GM18511 (cell line): ENCODE data around the gene SAP30.

Source experiments
- ATAC-seq: cut with Tn5 transposase; IDR thresholded peaks from one replicate; pipeline ENCODE4 v1.9.1; 2021; ENCODE audit warnings: mild to moderate bottlenecking, moderate library complexity; ENCODE audit not compliant: unreplicated experiment

The SAP30 gene, protein sequence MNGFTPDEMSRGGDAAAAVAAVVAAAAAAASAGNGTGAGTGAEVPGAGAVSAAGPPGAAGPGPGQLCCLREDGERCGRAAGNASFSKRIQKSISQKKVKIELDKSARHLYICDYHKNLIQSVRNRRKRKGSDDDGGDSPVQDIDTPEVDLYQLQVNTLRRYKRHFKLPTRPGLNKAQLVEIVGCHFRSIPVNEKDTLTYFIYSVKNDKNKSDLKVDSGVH

DNA sequence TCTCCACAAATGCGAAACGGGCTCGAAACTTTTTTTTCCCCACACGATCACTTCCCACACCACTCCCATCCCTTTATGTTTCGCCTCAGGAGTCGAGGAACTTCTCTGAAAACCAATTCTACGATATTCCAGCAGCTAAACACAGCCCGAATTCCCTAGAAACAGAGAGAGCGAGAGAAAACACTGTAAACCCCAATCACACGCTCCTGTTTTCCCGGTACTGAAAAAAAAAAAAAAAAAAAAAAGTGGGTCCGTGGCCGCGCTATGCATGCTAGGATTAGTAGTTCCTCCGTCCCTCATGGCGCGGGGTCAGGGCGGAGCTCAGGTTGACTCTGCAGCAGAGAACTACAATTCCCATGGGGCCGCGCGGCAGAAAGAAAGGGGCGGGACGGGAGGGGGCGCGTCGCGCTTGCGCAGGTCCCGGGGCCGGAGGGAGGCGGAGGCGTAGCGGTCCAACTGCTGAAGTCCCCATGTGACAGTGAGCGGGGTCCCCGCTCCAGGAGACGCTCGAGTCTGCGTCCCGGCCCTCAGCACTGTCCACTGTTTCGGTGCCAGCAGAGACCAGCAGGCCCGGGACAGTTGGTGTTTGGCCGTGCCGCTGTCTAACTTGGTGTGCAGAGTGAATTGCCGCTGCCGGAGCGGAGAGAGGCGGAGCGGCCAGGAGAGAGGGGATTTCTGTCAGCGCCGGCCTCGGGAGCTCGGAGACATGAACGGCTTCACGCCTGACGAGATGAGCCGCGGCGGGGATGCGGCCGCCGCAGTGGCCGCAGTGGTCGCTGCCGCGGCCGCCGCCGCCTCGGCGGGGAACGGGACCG, at the start of gene SAP30:
SAP30 (plus strand) TSS at position 478 of the 815 bp plus-strand sequence; CDS start at position 707, 229 bp downstream.
- ATAC-seq: peak; percentile 70

DNA sequence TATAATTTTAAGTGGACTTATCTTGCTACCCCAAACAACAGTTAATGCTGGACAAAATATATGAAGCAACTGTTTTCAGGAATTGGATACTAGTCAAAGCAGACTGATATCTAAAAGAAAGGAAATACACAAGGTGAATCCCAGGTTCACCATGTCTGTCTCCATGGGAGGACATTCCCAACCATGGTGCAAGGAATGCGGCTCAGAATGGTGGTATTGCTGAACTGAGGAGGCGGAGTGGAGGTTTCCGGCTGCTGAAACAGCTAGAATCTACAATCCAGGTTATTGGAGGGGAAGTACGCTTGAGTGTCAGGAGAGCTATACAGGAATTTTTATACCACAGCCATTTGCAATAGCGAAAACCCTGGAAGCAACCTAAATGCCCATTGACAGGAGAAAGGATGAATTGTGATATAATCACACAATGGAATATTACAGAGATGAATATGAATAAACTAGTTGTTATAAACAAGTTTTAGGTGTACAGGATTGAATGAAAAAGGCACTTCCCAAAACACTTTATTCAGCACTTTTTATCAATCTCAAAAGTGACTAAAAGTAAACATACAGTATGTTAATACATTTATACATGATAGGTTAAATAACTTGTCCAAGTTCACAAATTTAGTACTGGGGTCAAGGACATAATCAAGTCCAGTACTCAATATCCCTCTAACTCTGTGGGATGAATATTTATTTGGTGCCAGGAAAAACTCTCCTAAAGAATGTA, 45.6 kb upstream of the SAP30 start:
- ATAC-seq: no peak

DNA sequence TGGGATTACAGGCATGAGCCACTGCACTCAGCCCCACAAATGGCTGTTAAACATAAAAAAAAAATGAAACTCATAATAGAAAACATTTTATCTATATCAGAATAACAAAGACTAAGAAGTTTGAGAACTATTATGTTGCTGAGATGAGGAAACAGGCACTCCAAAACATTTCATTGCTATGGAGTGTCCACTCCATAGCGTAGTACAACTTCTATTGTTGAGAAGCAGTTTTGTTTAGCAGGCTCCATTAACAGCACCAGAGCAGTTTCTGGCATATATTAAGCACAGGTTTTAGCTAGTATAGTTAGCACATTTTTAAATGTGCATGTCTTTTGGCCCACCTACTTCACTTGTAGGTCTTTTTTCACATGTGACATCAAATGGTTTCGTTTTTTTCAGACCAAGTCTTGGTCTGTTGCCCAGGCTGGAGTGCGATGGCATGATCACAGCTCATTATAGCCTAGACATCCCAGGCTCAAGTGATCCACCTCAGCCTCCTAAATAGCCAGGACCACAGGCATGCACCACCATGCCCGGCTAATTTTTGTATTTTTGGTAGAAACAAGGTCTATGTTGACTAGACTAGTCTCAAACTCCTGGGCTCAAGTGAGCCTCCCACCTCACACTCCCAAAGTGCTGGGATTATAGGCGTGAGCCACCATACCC, 42.4 kb upstream of the SAP30 start:
- ATAC-seq: no peak

DNA sequence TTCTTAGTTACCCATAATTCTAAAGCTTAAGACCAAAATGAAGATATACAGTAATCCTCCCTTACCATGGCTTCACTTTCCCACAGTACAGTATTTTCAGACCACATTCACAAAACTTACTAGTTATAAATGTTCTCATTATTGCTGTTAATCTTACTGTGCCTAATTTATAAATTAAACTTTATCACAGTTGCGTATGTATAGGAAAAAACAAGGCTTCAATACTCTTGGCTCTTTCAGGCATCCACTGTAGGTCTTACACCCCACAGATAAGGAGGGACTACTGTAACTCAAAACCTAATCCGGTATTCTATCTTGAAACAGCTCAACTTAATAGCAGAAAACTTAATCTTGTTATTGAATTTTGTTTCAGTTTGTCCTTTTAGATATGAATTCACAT, 40.2 kb upstream of the SAP30 start:
- no peak for ATAC-seq

DNA sequence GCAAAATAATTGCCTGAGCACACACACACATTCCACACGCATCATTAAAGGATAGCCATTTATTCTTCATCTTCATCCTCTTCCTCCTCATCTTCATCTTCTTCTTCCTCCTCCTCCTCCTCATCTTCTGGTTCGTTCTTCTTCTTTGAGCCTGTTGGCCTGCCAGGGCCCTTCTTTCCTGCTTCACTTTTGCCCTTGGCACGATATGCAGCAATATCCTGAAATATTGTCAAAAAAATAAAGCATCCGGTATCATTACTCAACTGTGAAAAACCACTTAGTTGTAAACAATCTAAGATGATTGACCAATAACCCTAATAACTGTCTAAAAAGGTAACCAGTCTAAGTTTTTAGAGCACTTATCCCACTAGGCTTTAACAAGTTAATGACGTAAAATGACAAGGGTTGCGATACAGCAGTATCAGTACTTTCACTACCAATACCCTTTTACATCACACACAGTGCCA, 38.7 kb upstream of the SAP30 start:
- ATAC-seq: no peak

DNA sequence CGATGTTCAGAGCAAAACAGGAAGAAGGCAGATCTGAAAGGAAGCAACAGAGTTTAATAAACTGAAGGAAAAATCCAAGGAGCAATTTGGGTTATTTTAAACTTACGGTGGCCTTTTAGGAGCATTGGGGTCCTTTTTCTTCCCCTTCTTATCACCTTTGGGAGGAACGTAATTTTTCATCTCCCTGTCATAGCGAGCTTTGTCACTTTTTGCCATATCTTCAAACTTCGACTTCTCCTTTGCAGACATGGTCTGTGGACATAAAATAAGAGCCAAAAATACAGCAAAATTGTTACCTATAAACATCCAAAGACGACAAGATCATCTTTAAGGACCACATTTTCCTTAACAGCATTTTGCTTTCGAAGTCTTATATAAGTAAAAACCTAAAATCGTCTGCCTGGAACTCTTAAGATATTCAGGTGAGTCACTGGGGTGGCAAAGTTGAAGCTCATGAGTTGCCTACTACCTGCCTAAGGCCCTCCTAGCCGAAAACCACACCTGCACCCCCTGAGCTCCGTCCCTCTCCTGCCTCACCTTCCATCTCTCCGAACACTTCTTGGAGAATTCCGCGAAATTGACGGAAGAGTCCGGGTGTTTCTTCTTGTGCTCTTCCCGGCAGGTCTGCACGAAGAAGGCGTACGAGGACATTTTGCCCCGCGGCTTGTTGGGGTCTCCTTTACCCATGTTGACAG, 37.6 kb upstream of the SAP30 start:
- no peak for ATAC-seq

DNA sequence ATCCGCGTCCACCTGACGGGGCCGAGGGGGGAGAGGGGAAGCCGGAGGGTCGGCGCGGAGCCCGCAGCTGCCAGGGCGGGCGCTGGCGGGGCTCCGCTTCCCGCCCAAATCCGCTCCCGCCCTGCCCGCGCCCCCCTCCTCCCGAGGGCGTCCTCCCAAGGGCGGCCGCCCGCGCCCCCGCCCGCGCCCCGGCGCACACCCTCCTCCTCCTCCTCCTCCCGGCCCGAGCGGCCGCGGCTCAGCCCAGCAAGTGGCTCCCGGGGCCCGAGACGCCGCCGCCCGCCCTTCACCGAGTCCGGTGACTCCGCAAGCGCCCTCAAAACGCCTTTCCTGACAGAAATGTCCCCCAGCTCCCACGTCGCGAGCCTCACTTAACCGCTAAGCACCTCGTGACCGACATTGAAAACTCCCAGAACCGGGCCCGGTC, 37.1 kb upstream of the SAP30 start:
- peak; percentile 6 for ATAC-seq

DNA sequence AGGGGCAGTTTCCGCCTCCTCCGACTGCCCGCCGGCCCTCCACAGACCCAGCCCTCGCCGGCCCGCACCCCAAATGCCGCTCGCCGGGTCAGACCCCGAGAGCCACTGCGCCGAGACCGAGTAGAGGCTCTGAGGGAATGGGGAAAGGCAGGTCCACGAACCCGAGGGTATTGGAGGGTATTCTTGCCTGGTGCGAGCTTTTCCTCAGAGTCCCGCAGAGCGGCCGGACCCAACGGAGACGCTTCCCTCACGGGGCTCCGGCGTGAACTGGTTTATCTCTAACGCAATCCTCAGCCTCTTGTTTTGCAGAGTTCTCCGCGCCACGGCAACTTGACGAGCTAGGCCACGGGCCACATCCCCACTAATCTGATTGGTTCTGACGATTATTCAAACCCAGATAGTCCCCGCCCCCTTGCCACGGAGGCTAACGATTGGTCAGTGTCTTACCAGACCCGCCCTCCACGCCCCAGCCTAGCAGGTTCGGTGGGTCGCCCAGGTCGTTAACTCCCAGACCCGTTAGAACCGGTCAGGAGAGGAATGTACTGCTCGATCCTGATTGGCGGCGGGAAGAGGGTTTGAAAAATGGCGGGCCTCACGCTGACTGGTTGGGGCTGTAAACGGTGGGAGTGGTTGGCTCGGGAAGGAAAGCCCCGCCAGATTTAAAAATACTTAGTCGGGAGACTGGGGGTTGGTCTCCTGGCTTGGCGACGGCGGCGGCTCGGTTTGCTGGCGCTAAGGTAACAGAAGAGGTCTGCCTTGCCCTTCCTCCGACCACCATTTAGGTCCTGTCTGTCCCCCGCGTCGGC, 36.5 kb upstream of the SAP30 start, which contains the start of gene HMGB2:
HMGB2 (minus strand) TSS at position 274 of the 806 bp plus-strand sequence. CDS start 709 bp downstream, outside the sequence.
- ATAC-seq: peak; percentile 92

DNA sequence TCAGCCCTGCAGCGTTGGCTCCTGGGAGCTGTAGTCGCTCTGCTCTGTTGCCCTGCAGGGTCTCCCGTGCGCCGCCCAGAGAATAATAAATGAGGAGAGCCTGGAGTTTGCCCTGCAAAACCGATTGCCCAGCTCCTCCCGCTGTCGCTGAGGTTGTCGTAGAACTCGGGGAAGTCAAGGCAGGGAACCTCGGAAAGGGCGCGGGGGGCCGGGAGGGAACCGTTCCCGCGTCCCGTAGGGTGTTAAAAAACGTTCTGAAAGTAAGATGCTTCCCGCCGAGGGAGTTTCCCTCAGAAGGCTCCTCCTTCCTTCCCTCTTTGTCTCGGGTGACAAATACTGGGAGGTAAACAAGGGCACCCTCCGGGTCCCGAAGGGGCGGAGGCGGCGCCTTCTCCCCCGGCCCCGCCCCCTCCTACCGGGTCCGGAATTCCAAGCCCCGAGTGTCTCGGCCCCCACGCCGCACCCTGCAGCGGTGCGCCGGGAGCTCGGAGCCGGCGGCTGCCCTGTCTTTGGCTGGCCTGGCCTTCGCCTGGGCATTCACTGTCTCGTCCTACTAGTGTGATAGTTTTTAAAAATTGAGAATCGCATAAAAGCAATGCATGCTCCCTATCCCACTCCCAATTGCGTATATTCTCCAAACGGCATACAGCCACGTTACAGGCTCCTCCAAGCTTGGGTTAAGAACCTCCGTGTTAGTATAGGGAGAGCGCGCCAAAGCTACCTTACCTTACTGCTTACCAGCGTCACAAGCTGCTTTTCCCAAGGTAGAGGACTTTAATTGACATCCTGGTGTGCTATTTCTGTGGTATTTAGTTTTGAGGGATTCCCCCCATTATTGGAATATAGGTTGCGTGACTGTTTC, 35.6 kb upstream of the SAP30 start:
- peak; percentile 42 for ATAC-seq

DNA sequence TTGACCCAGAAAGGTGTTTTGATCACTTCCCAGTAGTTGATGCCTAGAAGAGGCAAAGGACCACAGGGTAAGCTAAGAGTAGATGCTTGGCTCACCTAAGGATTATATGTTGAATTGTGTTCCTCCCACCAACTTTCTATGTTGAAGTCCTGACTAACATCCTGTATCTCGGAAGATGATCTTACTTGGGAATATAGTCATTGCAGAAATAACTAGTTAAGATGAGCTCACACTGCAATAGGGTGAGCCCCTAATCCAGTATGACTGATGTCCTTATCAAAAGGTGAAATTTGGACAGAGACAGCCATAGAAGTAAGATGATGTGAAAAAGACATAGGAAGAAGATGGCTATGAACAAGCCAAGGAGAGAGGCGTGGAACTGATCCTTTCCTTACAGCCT, 33.3 kb upstream of the SAP30 start:
- ATAC-seq: no peak

DNA sequence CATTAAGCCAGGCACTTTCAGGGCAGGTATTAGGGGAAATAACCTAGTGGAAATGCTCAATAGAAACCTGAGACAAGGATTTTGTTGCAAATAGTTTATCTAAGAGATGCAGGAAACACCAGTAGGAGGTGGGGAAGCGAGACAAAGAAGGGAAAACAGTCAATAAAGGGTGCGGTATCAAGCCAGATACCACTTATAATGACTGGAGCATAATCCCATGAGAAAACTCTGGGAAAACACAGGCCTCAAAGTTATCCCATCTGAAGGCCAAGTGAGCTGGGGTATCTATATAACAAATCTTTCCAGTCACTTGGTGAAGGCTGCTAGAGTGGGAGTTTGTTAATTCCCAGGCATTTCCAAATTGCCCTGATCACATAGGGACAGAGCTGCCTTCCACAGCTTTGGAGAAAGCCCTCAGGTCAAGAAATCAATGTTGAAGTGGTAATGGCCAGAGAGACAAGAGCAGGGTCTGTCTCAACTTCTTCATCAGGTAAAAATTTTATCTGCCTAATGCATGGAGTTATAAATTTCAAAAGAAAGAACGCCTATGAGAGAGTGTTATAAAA, 26.8 kb upstream of the SAP30 start:
- ATAC-seq: no peak

DNA sequence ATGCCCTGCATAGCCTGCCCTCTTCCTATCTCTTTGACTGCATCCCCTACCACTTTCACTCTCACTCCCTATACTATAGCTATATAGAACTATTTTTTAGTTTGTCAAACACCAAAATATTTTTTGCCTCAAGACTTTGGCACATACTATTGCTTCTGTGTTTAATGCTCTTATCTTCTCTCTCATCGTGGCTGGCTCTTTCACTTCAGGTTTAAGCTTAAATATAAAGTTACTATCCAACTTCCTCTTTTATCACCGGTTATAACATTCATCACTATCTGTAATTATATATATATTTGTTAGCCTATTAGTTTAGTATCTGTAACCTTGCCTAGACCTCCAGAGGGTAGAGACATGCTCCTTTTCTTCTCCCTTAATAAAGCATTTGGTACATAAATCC, 25.1 kb upstream of the SAP30 start:
- ATAC-seq: no peak

DNA sequence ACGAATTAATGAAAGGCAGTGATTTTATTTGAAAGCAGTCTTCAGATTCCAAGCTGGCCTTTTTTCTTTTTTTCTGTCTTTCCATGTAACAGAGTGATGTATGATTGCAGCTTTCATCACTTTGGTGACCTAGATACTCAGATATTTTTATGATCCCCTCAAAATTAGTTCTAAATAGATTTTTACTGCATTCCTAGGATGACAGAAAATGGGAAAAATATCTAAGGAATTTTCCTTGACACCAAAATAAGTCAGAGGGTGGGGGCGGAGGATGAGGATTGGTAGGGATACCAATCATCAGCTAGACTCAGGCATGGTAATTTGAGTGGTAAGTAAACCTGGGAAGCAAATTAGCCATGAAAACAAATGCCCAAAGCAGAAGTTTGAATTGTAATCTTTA, 24.7 kb upstream of the SAP30 start:
- no peak for ATAC-seq

DNA sequence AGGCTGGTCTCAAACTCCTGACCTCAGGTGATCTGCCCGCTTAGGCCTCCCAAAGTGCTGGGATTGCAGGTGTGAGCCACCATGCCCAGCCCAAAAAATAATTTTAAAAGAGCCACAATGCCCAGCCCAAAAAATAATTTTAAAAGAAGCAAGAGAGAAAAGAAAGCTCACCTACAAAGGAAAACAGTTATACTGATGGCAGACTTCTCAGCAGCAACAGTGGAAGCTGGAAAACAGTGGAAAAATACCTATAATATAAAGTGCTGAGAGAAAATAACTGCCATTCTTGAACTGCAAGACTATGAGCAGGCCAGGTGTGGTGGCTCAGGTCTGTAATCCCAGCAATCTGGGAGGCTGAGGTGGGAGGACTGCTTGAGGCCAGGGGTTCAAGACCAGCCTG, 23.3 kb upstream of the SAP30 start:
- ATAC-seq: no peak

DNA sequence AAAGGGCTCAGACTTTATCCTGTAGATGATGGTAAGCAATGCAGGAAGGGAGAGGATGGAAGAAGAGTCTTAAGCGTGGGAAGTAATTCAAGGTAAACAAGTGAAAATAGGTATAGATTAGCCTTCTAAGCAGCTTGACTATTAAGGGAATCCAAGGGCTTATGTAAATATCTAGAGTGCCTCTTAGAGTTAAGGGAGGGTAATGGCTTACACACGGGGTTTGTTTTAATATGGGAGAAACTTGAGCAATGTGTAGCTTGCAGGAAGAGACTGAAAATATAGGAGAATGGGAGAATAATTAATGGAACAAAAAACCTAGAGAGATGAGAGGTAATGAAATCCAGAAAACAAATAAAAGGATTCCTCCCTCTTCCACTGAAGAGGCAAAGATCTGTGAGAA, 12.8 kb upstream of the SAP30 start:
- ATAC-seq: no peak

DNA sequence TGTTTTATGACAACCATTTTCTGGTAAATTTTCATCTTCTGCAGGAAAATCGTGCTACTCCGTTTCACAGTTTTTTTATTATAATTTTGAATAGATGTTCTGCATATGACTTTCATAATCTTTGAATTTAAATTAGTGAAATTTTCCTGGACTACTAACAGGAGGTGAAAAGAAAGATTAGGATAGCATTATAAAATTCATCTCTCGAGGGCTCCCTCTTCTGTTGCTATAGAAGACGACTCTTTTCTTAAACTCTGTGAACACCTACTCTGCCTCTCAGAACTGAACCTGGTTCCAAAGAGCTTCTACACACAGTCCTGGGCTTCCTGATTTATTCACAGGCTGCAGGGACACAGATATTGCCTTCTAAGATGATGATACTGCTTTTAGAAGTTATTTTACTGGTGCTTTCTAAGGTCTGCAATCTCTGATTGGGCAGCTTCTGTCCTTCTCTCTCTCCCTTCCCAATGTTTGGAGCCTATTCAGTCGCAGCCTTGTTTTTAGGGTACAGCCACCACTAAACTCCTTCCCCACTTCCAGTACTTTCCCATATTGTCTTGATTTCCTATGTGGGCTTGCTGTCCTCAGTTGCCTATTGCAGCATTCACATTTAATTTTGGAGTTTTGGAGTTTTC, 10.1 kb upstream of the SAP30 start:
- ATAC-seq: peak; percentile 55

DNA sequence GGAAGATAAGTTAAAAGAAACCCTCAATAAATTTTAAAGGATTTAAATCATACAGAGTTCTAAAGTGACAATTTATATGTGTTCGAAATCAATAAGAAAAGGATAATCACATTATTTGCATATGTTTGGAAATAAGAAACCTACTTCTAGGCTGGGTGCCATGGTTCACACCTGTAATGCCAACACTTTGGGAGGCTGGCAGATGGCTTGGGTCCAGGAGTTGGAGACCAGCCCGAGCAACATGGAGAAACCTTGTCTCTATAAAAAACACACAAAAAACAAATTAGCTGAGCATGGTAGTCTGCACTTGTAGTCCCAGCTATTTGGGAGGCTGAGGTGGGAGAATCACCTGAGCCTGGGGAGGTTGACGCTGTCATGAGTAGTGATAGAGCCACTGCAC, 8.1 kb upstream of the SAP30 start:
- ATAC-seq: no peak
